GM12892 (cell line): ENCODE data around the gene RRN3.
"Not testable (repeated sequence)": the region's sequence is repeated elsewhere in the genome, so short reads cannot be mapped to it uniquely, and the experiment has no call there.

Experiments
- POLR2A ChIP-seq: IDR thresholded peaks from 2 replicates; pipeline ENCODE4 v1.6.1; 2011; ENCODE audit warnings: low read depth, low read length, control low read depth
- POLR2AphosphoS5 ChIP-seq: IDR thresholded peaks from 2 replicates; pipeline ENCODE4 v1.6.1; 2011; ENCODE audit warnings: low read depth, low read length, control low read depth
- TAF1 ChIP-seq: IDR thresholded peaks from 2 replicates; pipeline ENCODE4 v1.6.1; 2011; ENCODE audit warnings: low read depth, mild to moderate bottlenecking, control low read depth, low read length, borderline replicate concordance

- TF ChIP-seq POLR2A, POLR2AphosphoS5, TAF1: not testable (repeated sequence)
Measured at GRCh38 chr16:15029749-15030148, 64.3 kb downstream of the RRN3 start.
